Endothelial cell (in vitro differentiated cells): Measurements from ENCODE around the gene ASMTL. TPM values are rescaled to one million over a fixed set of nuclear protein-coding genes. Genes with fewer than 3 reads are reported as not detected.

Experiments used
- DNase-seq: peaks from one replicate; pipeline ENCODE4 v3.0.0; 2021; ENCODE audit warnings: low spot score
- H3K27ac Mint-ChIP-seq: one replicate; pipeline ENCODE4 v1.8.0; 2021; ENCODE audit warnings: mixed read lengths, inconsistent platforms; ENCODE audit not compliant: unreplicated experiment
- H3K27me3 Mint-ChIP-seq: one replicate; pipeline ENCODE4 v1.8.0; 2021; ENCODE audit warnings: mild to moderate bottlenecking, moderate library complexity, mixed read lengths, inconsistent platforms; ENCODE audit not compliant: unreplicated experiment
- H3K36me3 Mint-ChIP-seq: one replicate; pipeline ENCODE4 v1.8.0; 2021; ENCODE audit warnings: mild to moderate bottlenecking, low read depth, mixed read lengths, inconsistent platforms; ENCODE audit not compliant: unreplicated experiment
- H3K4me1 Mint-ChIP-seq: one replicate; pipeline ENCODE4 v1.8.0; 2021; ENCODE audit warnings: mild to moderate bottlenecking, mixed read lengths, inconsistent platforms; ENCODE audit not compliant: unreplicated experiment
- H3K4me3 Mint-ChIP-seq: one replicate; pipeline ENCODE4 v1.8.0; 2021; ENCODE audit warnings: mild to moderate bottlenecking, mixed read lengths, inconsistent platforms; ENCODE audit not compliant: unreplicated experiment
- H3K9me3 Mint-ChIP-seq: one replicate; pipeline ENCODE4 v1.8.0; 2021; ENCODE audit warnings: mixed read lengths, inconsistent platforms; ENCODE audit not compliant: unreplicated experiment
- total RNA-seq: library from RNA; stranded (reverse); fragmentation: NEBNext Ultra II Directional; extraction: Animal tissue kit (Norgen Biotek cat#: 25700); gene quantifications from one replicate; pipeline ENCODE4 v1.2.1, GENCODE V29; 2021; ENCODE audit not compliant: unreplicated experiment
- TF ChIP-seq, protein P1 (sequence below): fragments of 200-600 bp; sonication (generic); IDR thresholded peaks from one replicate; pipeline ENCODE4 v1.5.0; 2021; ENCODE audit warnings: antibody characterized with exemption; ENCODE audit not compliant: unreplicated experiment

ASMTL gene
- total RNA-seq, 1 donor from 2014 or later, result 25.8 TPM

DNA sequence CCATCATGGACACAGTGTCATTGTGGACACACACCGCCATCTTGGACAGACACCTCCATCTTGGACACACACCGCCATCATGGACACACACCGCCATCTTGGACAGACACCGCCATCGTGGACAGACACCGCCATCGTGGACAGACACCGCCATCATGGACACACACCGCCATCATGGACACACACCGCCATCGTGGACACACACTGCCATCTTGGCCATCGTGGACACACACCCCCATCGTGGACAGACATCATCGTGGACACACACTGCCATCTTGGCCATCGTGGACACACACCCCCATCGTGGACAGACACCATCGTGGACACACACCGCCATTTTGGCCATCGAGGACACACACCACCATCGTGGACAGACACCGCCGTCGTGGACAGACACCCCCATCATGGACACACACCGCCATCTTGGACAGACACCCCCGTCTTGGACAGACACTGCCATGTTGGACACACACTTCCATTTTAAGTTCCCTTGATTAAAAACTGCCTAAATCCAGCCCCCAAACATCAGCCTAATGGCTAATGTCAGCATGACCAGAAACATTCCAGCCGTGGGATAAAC, 9.1 kb downstream of the ASMTL start:
- H3K27ac Mint-ChIP-seq, result peak overlapping the region; percentile 53
- H3K4me1 Mint-ChIP-seq, result peaks cover 5% of the 10 kb centered on the region
- H3K4me3 Mint-ChIP-seq, result peak overlapping the region; percentile 42
- H3K36me3 Mint-ChIP-seq, result peaks cover 44% of the 10 kb centered on the region
- peaks cover 26% of the 10 kb centered on the region for H3K9me3 Mint-ChIP-seq
- TF ChIP-seq, protein P1, sequence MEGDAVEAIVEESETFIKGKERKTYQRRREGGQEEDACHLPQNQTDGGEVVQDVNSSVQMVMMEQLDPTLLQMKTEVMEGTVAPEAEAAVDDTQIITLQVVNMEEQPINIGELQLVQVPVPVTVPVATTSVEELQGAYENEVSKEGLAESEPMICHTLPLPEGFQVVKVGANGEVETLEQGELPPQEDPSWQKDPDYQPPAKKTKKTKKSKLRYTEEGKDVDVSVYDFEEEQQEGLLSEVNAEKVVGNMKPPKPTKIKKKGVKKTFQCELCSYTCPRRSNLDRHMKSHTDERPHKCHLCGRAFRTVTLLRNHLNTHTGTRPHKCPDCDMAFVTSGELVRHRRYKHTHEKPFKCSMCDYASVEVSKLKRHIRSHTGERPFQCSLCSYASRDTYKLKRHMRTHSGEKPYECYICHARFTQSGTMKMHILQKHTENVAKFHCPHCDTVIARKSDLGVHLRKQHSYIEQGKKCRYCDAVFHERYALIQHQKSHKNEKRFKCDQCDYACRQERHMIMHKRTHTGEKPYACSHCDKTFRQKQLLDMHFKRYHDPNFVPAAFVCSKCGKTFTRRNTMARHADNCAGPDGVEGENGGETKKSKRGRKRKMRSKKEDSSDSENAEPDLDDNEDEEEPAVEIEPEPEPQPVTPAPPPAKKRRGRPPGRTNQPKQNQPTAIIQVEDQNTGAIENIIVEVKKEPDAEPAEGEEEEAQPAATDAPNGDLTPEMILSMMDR, result no peak
- H3K27me3 Mint-ChIP-seq, result peaks cover 12% of the 10 kb centered on the region
- no peak for DNase-seq

DNA sequence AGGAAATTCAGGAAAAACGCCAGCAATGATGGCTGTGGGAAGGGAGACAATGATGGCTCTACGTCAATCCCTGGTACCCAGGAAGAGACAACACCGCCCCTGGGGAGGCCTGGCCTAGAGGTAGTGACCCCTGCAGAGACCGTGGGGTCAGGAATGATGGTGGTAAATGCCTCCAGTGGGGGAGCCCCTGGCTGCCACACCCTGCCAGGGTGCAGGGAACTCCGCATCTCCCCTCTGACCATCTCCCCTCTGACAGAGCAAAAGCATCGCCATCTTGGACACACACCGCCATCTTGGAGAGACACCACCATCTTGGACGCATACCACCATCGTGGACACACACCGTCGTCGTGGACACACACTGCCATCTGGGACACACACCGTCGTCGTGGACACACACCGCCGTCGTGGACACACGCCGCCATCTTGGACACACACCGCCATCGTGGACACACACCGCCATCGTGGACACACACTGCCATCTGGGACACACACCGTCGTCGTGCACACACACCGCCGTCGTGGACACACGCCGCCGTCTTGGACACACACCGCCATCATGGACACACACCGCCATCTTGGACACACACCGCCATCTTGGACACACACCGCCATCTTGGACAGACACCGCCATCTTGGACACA, 9.9 kb downstream of the ASMTL start:
- no peak for DNase-seq

DNA sequence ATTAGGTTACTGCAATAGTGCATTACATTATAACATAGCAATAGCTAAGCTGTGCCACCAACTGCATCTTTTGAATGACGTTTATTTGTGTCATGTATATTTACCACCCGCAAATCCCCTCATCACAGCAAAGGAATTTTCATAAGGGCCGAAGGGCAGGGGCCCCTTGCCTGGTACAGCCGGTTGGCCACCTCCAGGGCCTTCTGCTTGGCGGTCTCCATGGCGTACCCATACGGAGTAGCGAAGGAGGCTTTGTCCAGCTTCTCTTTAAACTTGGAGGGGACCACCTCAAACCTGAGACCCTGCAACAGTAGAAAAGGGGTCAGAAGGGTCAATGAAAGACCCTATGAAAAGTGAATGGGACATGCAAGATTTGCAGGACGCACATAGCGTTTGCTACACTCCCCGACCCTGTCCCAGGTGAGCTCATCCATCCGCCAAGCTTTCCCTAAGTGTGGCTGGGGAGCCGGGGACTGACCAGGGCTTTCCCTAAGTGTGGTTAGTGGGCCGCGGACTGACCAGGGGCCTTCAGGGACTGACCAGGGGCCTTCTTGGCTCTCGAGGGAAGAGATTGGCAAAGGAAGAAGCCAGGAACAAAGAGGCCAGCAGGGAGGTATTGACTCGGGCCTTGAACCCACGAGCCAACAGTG, 10.6 kb downstream of the ASMTL start:
- peaks cover 11% of the 10 kb centered on the region for H3K27me3 Mint-ChIP-seq
- H3K4me3 Mint-ChIP-seq, result no peak overlapping the region
- no peak overlapping the region for H3K27ac Mint-ChIP-seq
- TF ChIP-seq, protein P1, result no peak
- no peaks in the 10 kb centered on the region for H3K4me1 Mint-ChIP-seq
- peaks cover 37% of the 10 kb centered on the region for H3K36me3 Mint-ChIP-seq
- DNase-seq, result no peak
- H3K9me3 Mint-ChIP-seq, result peaks cover 15% of the 10 kb centered on the region

More for the DNA sequence above, 9.9 kb downstream of the ASMTL start:
- Mint-ChIP-seq H3K27me3 (peaks cover 11% of the 10 kb centered on the region), H3K27ac (no peak overlapping the region), H3K9me3 (peaks cover 19% of the 10 kb centered on the region), H3K4me1 (no peaks in the 10 kb centered on the region), H3K36me3 (peaks cover 37% of the 10 kb centered on the region), H3K4me3 (peak overlapping the region; percentile 81)
- TF ChIP-seq, protein P1, result no peak

- Mint-ChIP-seq H3K4me3 (no peak overlapping the region), H3K36me3 (peaks cover 39% of the 10 kb centered on the region)
These were observed 12.2 kb downstream of the ASMTL start for GRCh38 chrX:1440506-1440905.

More at GRCh38 chrX:1440506-1440905, 12.2 kb downstream of the ASMTL start:
- Mint-ChIP-seq H3K27me3 (peaks cover 10% of the 10 kb centered on the region), H3K9me3 (peaks cover 15% of the 10 kb centered on the region), H3K4me1 (no peaks in the 10 kb centered on the region), H3K27ac (no peak overlapping the region)
- DNase-seq, result no peak
- TF ChIP-seq, protein P1, result no peak
